Bronchial epithelial cell (primary cell): ENCODE results near the gene DMXL1. TPM values are rescaled to one million over a fixed set of nuclear protein-coding genes. Genes with fewer than 3 reads are reported as not detected.

Experiments
- DNase-seq: peaks from one replicate; pipeline ENCODE4 v3.0.0-alpha.2; 2010; ENCODE audit warnings: low read depth
- FAIRE-seq: peaks from 2 replicates; lab custom pipeline; 2011; peaks lifted over from hg19 to GRCh38; lab: Jason Lieb, UNC
- H3K27me3 ChIP-seq: 2 replicates; pipeline ENCODE4 v1.5.1; 2011; ENCODE audit warnings: low read length; ENCODE audit not compliant: control insufficient read depth, insufficient read depth
- H3K36me3 ChIP-seq: 2 replicates; pipeline ENCODE4 v1.5.1; 2011; ENCODE audit warnings: low read length; ENCODE audit not compliant: control insufficient read depth, insufficient read depth
- H3K4me3 ChIP-seq: 2 replicates; pipeline ENCODE4 v1.5.1; 2011; ENCODE audit warnings: mild to moderate bottlenecking, low read depth, low read length, control low read depth
- total RNA-seq: library from RNA; depleted of rRNA; stranded (reverse); fragments of >200 nt; gene quantifications from 2 replicates; pipeline ENCODE4 v1.2.1, GENCODE V29; 2014
- TF ChIP-seq, protein P1 (sequence below): IDR thresholded peaks from 2 replicates; pipeline ENCODE4 v1.5.1; 2011; ENCODE audit warnings: mild to moderate bottlenecking, moderate library complexity, low read length, control low read depth, inconsistent platforms; ENCODE audit not compliant: insufficient read depth, severe bottlenecking

Gene DMXL1
- total RNA-seq, 1 donor from 2014 or later, result 32.1 TPM

DNA sequence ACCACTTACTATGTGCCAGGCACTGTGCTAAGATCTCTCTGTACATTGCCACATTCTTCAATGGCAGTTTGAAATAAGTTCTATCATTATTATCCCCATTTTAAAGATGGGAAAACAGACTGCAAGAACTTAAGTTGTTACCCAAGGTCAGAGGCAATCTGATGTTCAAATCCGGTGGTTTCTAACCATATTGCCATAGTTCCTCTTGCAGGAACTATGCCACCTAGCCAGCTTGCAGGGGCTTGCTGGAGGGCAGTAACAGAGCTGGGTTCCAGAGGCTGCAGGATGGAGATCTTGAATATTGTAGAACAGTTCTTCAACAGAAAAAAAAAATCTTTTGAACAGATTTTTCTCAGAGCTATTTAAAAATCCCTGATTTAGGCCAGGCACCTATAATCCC is 213.1 kb downstream of the DMXL1 start:
- DNase-seq (no peak), FAIRE-seq (no peak)
- H3K36me3 ChIP-seq, result no peaks in the 10 kb centered on the region
- no peaks in the 10 kb centered on the region for H3K27me3 ChIP-seq
- TF ChIP-seq, protein P1, sequence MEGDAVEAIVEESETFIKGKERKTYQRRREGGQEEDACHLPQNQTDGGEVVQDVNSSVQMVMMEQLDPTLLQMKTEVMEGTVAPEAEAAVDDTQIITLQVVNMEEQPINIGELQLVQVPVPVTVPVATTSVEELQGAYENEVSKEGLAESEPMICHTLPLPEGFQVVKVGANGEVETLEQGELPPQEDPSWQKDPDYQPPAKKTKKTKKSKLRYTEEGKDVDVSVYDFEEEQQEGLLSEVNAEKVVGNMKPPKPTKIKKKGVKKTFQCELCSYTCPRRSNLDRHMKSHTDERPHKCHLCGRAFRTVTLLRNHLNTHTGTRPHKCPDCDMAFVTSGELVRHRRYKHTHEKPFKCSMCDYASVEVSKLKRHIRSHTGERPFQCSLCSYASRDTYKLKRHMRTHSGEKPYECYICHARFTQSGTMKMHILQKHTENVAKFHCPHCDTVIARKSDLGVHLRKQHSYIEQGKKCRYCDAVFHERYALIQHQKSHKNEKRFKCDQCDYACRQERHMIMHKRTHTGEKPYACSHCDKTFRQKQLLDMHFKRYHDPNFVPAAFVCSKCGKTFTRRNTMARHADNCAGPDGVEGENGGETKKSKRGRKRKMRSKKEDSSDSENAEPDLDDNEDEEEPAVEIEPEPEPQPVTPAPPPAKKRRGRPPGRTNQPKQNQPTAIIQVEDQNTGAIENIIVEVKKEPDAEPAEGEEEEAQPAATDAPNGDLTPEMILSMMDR, result no peak
- no peak overlapping the region for H3K4me3 ChIP-seq

DNA sequence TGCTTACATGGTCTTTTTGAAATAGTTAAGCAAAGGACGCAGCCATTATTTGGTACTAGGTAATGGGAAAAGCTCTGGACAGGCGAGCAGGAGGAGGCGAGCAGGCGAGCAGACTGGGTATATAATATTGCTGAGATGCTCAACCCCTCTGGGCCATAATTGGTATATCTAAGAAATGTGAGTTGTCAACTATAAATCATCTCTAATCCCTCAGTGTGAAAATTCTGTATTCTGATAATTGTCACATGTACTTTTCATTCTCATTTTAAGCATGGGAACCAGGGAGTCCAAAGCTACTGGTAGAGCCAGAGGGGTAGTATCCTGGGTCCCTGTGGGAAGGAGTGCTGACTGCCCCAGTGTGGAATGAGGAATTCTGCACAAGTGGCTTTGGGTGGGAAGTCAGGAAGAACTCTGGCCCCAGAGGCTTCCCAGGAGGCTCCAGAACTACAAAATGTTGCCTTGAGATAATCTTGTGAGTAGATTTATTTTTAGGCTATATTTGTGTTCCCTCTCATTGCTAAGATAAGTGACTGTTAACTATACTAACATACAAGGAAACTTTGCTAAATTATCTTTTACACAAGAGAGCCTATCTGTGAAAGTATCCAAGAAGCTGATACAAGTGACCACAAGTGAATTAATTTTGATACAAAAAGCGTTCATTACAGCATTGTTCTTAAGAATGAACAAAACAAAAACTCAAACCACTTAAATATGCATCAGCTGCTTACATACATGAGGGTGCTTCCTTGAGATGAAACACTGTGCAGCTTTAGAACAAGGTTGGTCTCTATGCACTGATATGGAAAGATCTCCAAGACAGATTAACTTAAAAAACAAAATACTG is 214.4 kb downstream of the DMXL1 start:
- TF ChIP-seq, protein P1, result no peak
- H3K4me3 ChIP-seq, result no peak overlapping the region
- no peaks in the 10 kb centered on the region for H3K36me3 ChIP-seq
- FAIRE-seq (no peak), DNase-seq (no peak)
- H3K27me3 ChIP-seq, result no peaks in the 10 kb centered on the region

DNA sequence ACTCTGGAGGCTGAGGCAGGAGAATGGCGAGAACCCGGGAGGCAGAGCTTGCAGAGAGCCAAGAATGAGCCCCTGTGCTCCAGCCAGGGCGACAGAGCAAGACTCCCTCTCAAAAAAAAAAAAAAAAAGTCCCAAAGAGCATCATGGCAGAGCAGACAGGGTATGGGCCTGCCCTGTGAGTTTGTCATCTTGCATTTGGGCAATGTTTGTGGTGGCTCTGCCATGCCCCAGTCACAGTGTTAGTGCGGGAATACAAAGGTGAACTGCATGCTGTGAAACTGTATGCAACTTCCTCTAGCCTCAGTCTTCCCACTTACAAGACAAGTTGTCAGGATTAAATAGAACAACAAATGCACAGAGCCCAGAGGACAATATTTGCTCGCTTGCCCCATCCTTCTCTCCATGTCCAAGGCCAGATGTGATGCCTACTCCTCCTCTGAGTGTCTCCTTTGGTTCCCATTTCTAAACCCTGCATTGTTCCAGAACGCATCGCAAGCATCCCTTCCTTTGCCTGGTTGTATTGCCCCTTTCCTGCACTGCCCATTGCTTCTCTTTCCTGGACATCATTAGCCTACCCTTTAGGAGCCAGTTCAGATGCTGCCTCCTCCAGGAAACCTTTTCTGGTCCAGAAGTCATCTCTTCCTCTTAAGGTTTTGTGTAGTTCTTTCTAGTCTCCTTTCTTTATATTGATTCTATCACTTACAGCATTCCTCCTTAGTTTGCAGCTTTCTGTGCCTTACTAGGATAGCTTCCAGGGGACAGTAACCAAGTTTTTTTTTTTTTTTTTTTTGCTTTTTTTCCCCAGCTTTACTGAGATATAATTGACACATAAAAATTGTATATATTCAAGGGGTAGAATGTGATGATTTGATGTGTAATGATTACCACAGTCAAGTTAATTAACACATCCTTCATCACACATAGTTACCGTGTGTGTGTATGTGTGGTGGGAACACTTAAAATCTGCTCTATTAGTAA is 215.9 kb downstream of the DMXL1 start:
- Histone ChIP-seq H3K4me3 (no peak overlapping the region), H3K36me3 (no peaks in the 10 kb centered on the region), H3K27me3 (no peaks in the 10 kb centered on the region)
- TF ChIP-seq, protein P1, result no peak
- FAIRE-seq (no peak), DNase-seq (no peak)

DNA sequence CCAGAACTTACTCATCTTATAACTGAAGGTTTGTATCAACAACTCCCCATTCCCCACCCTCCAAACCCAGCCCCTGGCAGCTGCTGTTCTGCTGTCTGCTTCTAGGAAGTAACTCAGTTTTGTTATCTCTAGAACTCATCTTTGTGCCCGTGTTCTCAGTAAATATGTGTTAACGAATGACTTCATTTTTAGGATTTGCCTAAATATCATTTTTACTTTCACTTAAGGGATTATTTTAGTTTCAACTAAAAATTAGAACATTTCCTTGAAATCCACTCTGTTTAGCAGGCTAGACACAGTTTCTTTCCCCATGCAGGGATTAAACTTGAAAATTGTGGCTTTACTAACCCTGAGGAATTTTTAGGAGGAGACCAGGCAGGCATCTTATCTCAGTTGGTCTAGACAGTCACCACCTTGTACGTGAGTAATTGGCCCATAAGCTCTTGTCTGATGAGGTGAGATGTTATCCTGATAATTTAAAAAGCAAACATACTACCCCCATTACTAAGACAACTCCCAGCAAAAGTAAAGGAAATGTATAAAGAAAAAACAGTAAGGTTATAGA is 216.7 kb downstream of the DMXL1 start:
- Histone ChIP-seq H3K4me3 (no peak overlapping the region), H3K36me3 (no peaks in the 10 kb centered on the region), H3K27me3 (no peaks in the 10 kb centered on the region)
- FAIRE-seq (no peak), DNase-seq (peak; percentile 89)
- TF ChIP-seq, protein P1, result no peak

DNA sequence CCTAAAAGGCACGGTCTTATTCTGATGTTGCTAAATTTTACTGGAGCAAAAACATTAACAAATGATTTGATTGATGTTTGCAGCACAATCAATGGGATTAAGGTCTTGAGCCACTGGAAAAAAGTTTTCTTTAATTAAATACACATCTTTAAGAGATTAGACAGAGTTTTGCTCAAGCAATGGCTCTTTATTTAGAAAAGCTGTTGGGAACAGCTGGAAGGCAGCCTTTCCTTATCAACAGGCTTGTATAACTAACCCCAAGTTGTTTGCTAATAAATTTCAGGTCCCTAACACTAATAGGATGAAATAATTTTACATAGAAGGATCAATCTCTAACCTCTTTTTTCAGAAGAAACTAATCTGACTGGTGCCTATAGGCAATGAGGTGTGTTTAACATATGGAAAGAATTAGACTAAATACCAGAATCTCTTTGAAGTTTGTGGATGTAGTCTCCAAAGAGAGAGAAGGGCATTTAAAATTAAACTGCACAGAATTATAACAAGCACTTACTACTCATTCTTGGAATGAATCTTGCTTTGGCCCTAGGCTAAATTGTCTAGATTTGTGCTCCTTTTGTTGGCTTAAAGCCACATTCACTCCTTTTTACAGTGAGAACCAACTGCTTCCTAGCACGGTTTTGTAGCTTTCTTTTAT is 217.6 kb downstream of the DMXL1 start:
- Histone ChIP-seq H3K36me3 (no peaks in the 10 kb centered on the region), H3K27me3 (no peaks in the 10 kb centered on the region), H3K4me3 (no peak overlapping the region)
- TF ChIP-seq, protein P1, result no peak
- DNase-seq (peak; percentile 74), FAIRE-seq (no peak)
